ENCODE results near the gene DSCAML1.

DSCAML1 gene

GRCh38 chr11:117724104-117724503 lies 72.9 kb downstream of the DSCAML1 start:
- no peak for DNase-seq (ENCODE audit: low spot score)

DNA sequence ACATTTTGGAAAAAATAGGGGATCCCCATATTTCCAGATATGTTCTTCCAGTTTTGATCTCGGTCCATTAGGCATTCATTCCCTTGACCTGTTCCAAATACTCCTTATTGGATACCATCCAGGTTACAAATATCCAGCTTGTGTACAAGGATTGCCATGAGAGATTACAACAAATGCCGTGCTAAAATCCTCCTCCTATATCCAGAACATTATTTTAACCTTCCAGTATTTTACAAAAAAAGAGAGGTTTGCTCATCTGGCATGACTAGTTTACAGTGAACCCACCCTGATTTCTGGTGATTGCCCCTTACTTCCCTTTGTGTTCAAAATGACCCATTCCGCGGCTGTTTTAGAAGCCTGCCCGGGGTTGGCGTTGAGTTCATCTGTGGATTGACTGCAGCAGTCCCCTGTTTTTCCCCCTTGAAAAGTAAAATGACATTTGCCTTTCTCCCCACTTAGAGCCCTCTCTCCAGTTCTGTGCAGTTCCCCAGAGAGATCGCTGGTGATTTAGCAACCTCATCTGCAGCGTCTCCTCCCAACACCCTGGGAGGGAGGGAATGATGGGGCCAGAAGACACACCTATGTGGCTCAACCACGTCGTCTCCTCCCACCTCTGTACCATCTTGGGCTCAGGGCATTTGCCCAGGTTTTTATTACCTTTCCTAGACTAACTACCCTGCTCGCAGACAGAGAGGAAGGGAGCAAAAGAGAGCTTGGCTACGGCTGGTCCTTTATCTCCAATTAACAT lies 73.6 kb downstream of the DSCAML1 start:
- DNase-seq (ENCODE audit: low spot score) = no peak

DNA sequence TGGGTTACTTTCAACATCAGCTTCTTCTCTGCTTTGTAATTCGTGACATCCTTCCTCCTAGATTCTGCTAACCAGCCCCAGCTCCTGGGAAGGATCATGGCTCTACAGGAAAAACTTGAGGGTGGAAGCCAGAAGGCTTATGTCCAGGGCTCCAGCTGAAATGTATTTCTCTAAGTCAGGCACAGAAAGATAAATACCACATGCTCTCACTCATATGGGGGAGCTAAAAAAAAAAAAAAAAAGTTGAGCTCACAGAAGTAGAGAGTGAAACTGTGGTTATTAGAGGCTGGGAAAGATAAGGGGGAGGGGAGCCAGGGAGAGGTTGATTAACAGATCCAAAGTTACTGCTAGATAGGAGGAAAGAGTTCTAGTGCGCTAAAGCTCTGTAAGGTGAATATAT lies 74.9 kb downstream of the DSCAML1 start:
- DNase-seq (ENCODE audit: low spot score) = no peak

DNA sequence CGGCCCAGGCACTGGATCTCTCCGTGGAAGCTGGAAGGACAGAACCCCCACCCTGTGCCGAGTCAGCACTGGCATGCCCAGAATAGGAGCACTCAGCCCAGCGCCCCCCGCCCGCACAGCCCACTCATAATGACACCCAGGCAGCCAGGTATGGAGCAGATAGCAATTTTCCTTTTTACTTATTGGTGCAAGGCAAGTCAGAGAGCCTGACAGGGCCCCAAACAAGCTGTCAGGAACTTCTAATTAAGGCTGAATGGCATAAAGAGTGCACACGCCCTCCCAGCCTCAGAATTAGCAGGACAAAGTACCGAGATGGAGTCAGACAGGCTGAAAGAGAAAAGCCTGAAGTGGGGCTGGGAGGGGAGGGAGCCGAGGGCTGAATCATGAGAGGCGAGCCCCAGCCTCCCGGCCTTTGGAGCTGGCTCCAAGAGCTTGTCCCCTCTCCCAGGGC lies 76.9 kb downstream of the DSCAML1 start:
- no peak for DNase-seq (ENCODE audit: low spot score)

- no peak for DNase-seq (ENCODE audit: low spot score)
Observed at GRCh38 chr11:117719480-117719879, 77.5 kb downstream of the DSCAML1 start.

DNA sequence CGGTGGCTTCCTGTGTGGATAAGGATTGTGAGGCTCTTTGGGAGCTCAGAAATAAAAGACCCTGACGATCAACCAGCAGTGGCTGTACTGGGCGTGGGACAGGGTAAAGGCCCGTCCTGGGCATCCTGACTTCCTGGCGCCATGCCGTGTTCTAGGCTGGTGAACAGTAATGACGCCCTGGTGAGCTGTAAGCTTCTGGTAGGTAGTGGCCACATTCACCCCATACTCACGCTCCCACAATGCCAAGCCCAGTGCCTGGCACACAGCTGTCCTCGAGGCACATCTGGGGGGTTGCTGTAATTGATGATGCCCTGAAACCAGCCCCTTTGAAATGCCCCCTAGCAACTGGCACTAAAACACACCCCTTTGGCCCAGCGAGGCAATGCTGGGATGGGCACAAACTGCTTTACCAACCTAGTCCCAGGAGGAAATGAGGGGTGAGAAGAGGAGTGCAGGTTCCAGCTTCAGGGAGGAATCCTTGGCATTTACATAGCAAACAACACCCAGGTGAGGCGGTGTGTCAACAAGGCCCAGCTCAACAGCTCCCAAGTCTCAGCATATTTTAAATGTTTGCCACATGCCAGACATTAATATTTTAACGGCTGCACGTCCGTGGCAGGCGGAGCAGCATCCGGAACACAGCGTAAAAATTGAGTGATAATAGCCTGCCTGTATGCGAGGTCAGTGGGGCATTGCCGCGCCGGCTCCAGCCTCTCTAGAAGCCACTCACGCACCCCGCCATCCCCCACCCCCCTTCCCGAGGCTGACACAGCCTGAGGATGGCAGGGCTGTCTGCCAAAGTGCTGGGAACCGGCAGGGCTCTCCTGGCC lies 79.3 kb downstream of the DSCAML1 start:
- DNase-seq (ENCODE audit: low spot score) = no peak

DNA sequence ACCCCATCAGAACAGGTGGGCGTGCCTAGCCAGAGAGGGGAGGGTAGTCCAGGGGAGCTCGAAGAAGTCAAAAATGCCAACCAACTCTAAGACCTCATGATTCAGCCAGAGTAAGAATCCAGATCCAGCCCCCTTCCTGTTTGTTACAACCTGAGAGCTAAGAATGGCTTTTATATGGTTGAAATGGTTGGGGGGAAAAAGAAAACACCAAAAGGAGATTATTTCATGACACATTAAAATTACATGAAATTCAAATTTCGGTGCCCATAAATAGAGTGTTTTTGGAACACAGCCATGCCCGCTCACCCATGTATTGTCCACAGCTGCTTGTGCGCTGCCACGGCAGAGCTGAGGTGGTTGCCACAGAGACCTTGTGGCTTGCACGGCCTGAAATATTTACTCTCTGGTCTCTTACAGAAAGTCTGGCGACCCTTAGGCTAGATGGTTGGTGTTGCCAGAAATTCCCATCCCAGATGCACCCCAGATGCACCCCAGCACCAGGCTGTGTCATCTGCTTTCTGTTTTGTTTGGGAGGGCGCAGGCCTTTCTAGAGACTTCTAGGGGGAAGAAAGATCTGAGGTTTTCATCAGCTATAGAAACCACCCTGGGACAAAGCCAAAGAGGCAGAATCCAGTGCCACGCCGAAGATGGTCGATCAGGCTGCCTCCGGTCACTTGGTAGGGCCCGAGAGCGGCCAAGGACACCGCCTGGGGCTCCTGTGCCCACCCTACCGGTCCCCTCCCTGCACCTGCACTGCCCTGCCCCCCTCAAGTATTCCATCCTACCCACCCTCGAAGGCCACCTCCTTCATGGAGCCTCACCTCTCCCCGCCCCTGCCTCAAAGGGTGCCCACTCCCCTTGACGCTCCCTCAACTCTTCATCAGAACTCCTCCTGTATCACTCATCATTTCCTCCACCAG lies 80.2 kb downstream of the DSCAML1 start:
- DNase-seq (ENCODE audit: low spot score) = no peak

DNA sequence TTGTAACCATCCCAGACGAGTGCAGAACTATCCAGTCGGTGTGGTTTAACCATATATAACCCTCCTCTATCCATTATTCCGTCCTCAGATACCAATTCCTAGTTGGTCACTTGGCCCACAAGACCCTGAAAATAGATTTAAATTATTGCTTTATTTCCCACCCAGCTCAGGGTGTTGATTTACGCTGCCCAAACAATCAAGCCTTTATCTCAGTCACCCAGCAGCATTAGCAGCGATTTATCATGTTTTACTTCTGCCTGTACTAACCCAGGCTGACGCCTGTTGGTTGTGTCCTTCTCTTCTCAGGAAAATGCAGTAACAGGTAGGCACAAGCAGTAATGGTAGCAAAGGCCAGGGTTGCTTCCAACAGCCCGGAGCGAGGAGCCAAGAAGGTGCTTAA lies 81.2 kb downstream of the DSCAML1 start:
- DNase-seq (ENCODE audit: low spot score) = no peak

DNA sequence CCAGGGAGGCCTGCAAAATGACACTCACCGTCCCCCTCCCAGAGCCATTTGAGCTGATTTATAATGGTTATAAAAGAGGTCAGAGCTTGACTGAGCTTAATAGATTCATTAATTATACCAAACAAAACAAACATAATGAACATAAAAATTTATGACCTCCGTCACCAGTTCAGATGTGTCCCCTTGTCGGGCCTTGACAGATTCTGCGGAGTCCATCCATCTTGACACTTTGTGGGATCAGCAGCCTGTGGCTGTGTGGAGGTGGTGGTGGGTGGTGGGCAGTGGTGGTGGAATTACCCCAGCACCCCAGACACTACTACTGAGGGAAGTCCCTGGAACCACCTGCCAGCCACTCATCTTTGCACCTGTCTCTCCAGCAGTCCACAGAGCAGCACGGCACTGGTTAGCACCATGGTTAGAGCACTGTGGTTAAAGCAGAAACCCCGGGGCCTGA lies 83.5 kb downstream of the DSCAML1 start:
- DNase-seq (ENCODE audit: low spot score) = no peak

GRCh38 chr11:117712530-117712929 lies 84.5 kb downstream of the DSCAML1 start:
- no peak for DNase-seq (ENCODE audit: low spot score)

- DNase-seq (ENCODE audit: low spot score) = no peak
Observed at GRCh38 chr11:117711331-117711730, 85.7 kb downstream of the DSCAML1 start.

- DNase-seq (ENCODE audit: low spot score) = no peak
Observed at GRCh38 chr11:117710211-117710610, 86.8 kb downstream of the DSCAML1 start.

DNA sequence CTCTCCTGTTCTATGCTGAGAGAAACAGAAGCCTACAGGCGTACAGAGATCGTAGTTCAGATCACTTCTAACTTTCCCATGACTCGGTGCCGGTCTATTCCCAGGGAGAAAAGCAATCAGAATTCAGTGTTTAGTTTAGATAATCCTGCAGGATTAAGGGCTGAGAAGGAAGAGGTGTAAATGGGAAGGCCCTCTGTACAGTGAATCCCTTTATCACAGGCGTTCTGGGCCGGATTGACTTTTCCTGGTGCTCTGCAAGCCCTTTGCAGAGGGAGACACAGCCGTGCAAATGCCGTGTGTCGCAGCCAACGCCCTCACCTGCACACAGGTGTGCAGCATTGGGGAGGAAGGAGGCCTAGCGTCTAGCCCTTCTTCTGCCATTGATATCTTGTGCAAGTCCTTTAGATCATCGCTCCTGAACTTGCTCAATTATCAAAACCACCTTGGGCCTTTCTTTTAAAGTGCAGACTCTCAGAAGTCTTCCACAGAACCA lies 90.6 kb downstream of the DSCAML1 start:
- no peak for DNase-seq (ENCODE audit: low spot score)

DNA sequence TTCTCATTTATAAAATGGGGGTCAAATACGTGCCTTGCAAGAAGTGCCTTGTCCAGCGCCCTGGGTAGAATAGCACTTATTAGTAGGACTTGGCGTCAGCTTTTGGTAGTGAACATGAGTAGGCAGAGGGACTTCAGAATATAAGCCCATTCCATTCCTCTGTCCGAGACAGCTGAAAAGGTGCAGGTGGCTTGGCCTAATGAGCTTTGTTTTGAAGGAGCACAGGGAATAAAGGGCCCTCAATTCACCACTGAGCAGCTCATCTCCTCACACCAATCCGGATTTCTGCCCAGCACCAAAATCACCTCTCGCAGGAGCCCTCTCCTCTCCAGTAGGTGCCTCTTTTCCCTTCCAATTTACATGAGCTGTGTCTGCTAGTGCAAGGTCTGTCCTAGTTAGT lies 91.2 kb downstream of the DSCAML1 start:
- DNase-seq (ENCODE audit: low spot score) = no peak

GRCh38 chr11:117704395-117705100 lies 92.5 kb downstream of the DSCAML1 start:
- DNase-seq (ENCODE audit: low spot score) = no peak

- no peak for DNase-seq (ENCODE audit: low spot score)
Observed at GRCh38 chr11:117702946-117703598, 93.9 kb downstream of the DSCAML1 start.

- DNase-seq (ENCODE audit: low spot score) = no peak
Observed at GRCh38 chr11:117701781-117702180, 95.2 kb downstream of the DSCAML1 start.

- DNase-seq (ENCODE audit: low spot score) = no peak
Observed at GRCh38 chr11:117700551-117700950, 96.5 kb downstream of the DSCAML1 start.

DNA sequence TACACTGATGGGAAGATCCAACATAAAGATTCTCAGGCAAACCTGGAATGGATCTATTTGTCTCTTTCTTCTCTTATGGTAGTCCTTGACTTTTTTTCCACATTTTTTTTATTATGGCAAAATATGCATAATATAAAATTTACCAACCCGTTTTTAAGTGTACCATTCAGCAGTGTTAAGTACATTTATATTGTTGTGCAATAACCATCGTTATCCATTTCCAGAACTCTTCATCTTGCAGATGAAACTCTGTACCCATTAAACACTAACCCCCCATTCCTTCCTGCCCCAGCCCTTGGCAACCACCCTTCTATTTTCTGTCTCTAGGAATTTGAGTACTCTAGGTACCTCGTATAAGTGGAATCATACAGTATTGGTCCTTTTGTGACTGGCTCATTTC lies 99.7 kb downstream of the DSCAML1 start:
- DNase-seq (ENCODE audit: low spot score) = no peak

- no peak for DNase-seq (ENCODE audit: low spot score)
Observed at GRCh38 chr11:117696540-117696939, 100.5 kb downstream of the DSCAML1 start.

- no peak for DNase-seq (ENCODE audit: low spot score)
Observed at GRCh38 chr11:117693344-117693743, 103.7 kb downstream of the DSCAML1 start.

Measured in hematopoietic multipotent progenitor cell treated with erythropoietin and hydrocortisone succinate and interleukin-3 and kit ligand, for 15 days (in vitro differentiated cells).